ENCODE results near the gene ADGRV1. TPM values are rescaled to one million over a fixed set of nuclear protein-coding genes. Genes with fewer than 3 reads are reported as not detected.

ADGRV1 gene
- total RNA-seq, 1 experiment from 2014 or later = 21.4 TPM

DNA sequence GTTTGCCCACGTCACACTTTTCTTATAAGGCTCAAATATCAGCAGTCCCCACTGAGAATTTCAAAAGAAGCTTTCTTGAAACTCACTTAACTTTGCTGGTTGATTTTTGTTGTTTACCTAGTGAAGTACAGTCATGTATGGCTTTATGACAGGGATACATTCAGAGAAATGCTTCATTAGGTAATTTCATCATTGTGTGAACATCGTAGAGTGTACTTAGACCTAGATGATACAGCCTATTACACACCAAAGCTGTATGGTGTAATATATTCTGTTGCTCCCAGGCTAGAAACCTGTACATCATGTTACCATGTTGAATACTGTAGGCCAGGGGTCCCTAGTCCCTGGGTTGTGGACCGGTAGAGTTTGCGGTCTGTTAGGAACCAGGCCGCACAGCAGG is 647.5 kb downstream of the ADGRV1 start:
- Histone ChIP-seq H3K36me3 (no peaks in the 10 kb centered on the region), H3K27ac (no peak overlapping the region), H3K4me1 (no peaks in the 10 kb centered on the region), H3K27me3 (no peaks in the 10 kb centered on the region), H3K9me3 (replicated peaks) (no peaks in the 10 kb centered on the region), H3K4me3 (no peak overlapping the region)
- no peak for DNase-seq

DNA sequence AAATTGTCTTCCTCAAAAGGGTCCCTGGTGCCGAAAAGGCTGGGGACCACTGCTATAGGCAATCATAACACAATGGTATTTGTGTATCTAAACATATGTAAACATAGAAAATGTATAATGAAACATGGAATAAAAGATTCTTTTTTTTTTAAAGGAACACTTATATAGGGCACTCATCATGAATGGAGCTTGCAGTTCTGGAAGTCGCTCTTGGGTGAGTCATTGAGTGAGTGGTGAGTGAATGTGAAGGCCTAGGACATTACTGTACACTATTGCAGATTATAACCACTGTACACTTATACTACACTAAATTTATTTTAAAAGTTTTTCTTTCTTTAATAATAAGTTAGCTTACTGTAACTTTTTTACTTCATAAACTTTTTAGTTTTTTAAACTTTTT is 648.1 kb downstream of the ADGRV1 start:
- Histone ChIP-seq H3K9me3 (replicated peaks) (no peaks in the 10 kb centered on the region), H3K27ac (no peak overlapping the region), H3K36me3 (no peaks in the 10 kb centered on the region), H3K4me1 (no peaks in the 10 kb centered on the region), H3K27me3 (no peaks in the 10 kb centered on the region), H3K4me3 (no peak overlapping the region)
- no peak for DNase-seq

DNA sequence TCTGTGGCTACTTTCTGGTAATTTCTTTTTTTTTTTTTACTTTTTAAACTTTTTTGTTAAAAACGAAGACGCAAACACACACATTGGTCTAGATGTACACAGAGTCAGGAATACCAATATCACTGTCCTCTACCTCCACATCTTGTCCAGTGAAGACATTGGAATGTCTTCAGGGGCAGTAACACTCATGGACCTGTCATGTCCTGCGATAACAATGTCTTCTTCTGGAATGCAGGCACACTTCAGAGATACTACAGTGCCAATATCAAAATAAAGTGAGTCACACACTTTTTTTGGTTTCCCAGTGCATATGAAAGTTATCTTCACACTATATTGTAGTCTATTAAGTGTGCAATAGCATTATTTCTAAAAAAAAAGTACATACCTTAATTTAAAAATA is 648.7 kb downstream of the ADGRV1 start:
- H3K4me1 ChIP-seq = no peaks in the 10 kb centered on the region
- no peaks in the 10 kb centered on the region for H3K36me3 ChIP-seq
- no peaks in the 10 kb centered on the region for H3K27me3 ChIP-seq
- H3K4me3 ChIP-seq = no peak overlapping the region
- H3K9me3 ChIP-seq (replicated peaks) = no peaks in the 10 kb centered on the region
- no peak for DNase-seq
- no peak overlapping the region for H3K27ac ChIP-seq

DNA sequence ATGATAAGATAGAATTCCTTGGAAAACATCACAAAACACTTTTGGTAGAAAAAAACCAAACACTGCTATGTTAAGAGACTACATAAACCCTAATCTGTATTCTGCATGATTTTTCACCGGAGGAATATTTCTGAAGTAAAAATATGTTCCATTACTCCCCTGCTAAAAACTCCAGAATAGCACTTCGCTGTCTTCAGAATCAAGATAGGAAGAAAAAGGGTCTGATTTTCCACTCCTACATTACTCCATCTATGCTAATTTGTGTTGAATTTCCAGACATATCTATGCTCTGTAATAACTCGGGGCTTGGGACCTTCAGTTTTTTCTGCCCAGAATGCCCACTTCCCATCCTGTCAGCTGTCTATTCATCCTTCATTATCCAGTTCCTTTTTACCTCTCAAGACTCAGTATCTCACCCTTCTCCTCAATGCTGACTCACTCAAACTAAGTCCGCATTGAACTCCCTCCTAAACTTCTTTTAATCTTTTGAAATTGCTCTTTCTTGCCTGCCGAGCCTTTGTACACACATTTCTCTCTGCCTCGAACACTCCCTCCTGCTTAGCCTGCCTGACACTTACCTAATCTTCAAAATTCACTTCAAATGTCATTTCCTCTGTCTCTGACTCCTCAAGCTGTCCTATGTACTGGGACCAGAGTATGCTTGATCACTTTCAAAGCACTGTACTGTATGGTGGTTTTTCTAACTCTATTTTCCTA is 653.6 kb downstream of the ADGRV1 start:
- Histone ChIP-seq H3K4me1 (peaks cover 4% of the 10 kb centered on the region), H3K27ac (no peak overlapping the region), H3K4me3 (no peak overlapping the region), H3K36me3 (no peaks in the 10 kb centered on the region), H3K9me3 (replicated peaks) (no peaks in the 10 kb centered on the region), H3K27me3 (no peaks in the 10 kb centered on the region)
- peak in 1 of 2 experiments; percentile 5 for DNase-seq

DNA sequence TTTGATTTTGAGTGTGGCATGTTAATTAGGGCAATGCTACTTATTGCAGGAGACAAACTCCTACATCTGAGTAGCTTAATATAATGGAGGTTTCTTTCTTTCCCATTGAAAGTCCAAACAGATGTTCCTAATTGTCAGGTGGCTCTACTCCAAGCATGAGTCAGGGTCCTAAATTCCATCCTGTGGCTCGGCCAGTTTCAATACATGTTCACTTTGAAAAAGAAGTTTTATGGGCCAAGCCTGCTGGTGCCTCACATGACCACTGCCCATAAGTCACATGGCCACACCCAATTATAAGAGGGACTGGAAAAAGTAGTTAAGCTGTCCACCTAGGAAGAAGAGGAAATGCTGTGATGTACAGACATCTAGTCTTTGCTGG is 654.1 kb downstream of the ADGRV1 start:
- DNase-seq = peak; percentile 32 to 56
- H3K4me3 ChIP-seq = no peak overlapping the region

More for the DNA sequence above, 654.1 kb downstream of the ADGRV1 start:
- H3K4me1 ChIP-seq = peaks cover 4% of the 10 kb centered on the region
- H3K9me3 ChIP-seq (replicated peaks) = no peaks in the 10 kb centered on the region
- no peak overlapping the region for H3K27ac ChIP-seq
- H3K36me3 ChIP-seq = no peaks in the 10 kb centered on the region
- no peaks in the 10 kb centered on the region for H3K27me3 ChIP-seq

Other genes starting within 250 kb of the ADGRV1 start
- gene CETN3, start 149.0 kb upstream of the ADGRV1 start, total RNA-seq (2014; rRNA removed; shearing (Covaris generic)) = 50.1 and 57.0 TPM in 2 replicates
- gene MBLAC2, start 84.0 kb upstream of the ADGRV1 start, total RNA-seq (2014; rRNA removed; shearing (Covaris generic)) = 5.8 and 6.4 TPM in 2 replicates
- 12.8 and 14.1 TPM in 2 replicates for gene POLR3G, start 83.9 kb upstream of the ADGRV1 start, total RNA-seq (2014; rRNA removed; shearing (Covaris generic))
- 15.3 and 15.5 TPM in 2 replicates for gene LYSMD3, start 29.2 kb upstream of the ADGRV1 start, total RNA-seq (2014; rRNA removed; shearing (Covaris generic))

All from SJCRH30 (cell line).